ENCODE measurements around the gene SLC17A7.
A peak's percentile ranks its signal among the peaks of the same experiment; 100 is the strongest.

The SLC17A7 gene

DNA sequence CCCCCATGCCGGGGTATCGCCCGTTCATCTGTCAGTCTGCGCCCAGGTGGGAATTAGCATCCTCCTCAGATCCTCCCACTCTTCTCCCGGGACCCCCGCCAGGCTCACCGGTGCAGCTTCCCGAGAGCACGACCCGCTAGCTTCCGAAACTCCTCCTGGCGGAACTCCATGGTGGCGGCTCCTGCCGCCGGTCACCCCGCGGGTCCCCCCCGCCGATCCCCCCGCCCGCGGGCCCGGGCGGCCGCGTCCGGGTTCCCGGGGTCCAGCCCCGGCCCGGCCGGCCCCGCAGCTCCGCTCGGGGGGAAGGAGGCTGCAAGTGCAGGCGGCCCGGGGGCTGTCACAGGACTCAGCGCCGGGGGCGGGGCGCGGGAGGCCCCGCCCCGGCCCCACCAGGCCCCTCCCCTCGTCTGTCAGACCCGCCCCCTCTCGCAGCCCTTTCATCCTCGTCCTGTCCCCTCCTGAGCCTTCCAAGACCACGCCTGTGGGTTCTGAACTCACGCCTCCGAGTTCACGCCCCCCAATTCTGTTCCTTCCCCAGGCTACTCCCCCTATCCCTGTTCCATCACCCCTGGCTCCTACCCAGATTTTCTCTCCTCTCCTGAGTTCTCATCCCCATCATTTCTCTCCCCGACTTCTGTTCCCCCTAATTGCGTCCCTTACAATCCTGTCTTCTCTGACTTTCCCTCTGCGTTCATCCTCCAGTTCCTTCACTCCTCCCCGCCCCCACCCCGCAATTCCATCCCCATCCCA, at the start of gene SLC17A7:
Gene SLC17A7, minus strand, starts transcription at position 318 of the 750 bp plus-strand sequence. Its CDS starts 148 bp downstream, at position 170.
- in situ Hi-C loops (cut with MboI; ENCODE audit: low sequenced_read_pairs, unreplicated experiment), result loop anchor here (25.0 kb wide), 1 partner anchor 179 kb away; no protein-coding TSS in a partner anchor
- peak; percentile 85 for DNase-seq (ENCODE audit: low spot score)
- TF ChIP-seq, protein P1, sequence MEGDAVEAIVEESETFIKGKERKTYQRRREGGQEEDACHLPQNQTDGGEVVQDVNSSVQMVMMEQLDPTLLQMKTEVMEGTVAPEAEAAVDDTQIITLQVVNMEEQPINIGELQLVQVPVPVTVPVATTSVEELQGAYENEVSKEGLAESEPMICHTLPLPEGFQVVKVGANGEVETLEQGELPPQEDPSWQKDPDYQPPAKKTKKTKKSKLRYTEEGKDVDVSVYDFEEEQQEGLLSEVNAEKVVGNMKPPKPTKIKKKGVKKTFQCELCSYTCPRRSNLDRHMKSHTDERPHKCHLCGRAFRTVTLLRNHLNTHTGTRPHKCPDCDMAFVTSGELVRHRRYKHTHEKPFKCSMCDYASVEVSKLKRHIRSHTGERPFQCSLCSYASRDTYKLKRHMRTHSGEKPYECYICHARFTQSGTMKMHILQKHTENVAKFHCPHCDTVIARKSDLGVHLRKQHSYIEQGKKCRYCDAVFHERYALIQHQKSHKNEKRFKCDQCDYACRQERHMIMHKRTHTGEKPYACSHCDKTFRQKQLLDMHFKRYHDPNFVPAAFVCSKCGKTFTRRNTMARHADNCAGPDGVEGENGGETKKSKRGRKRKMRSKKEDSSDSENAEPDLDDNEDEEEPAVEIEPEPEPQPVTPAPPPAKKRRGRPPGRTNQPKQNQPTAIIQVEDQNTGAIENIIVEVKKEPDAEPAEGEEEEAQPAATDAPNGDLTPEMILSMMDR (IDR thresholded peaks at IDR 0.05; ENCODE audit: borderline replicate concordance, control extremely low read depth, extremely low read depth, insufficient read depth, missing control alignments), result no peak

DNA sequence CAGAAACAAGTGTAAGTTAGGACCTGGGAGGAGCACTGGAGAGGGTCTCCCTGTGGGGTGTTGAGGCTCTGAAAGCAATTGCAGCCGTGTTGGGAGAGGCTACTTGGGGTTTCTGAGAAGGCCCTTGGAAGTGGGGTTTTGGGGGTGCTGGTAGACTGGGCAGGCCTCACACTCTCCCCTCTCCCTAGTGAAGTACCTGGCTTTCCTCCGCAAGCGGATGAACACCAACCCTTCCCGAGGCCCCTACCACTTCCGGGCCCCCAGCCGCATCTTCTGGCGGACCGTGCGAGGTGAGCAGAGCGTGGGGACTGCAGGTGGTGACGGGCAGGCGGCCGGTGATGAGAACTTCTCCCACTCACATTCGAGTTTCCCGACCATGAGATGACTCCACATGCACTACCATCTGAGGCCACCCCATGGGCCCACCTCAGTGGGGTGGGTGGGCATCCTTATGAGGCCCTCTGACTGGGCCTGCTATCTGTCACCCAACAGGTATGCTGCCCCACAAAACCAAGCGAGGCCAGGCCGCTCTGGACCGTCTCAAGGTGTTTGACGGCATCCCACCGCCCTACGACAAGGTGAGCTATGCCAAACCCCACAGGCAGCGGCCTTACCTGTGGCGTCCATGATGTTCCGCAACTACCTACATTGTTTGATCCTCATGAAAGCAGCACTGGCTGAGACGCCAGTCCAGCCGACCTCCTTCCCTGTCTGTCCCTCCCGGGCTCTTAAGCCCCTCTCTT, 49.1 kb upstream of the SLC17A7 start:
- TF ChIP-seq, protein P1 (IDR thresholded peaks at IDR 0.05; ENCODE audit: borderline replicate concordance, control extremely low read depth, extremely low read depth, insufficient read depth, missing control alignments), result no peak
- in situ Hi-C loops (cut with MboI; ENCODE audit: low sequenced_read_pairs, unreplicated experiment), result no loop called here
- DNase-seq (ENCODE audit: low spot score), result no peak

DNA sequence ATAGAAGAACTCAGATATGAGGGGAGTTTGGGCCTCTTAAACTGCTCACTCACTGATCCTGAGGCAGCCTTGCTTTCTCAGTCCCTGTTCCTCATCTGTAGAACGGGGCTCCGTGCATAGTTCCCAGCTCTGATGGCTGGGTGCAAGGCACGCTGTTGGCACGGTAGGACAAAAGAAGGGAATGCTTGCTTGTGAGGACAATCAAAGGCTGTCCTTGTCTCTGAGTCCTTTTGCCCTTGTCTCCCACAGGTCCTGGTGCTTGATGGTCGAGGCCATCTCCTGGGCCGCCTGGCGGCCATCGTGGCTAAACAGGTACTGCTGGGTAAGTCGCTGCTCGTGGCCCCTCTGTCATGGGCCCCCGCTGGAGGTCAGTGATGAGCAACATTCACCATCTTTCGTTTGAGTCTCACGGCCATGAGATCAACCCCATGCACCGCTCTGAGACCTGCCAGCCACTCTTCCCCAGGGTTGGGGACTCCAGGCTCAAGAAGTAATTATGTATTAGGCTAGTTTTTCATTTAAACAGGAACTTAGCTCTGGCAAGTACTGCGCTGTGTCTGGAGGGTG, 48.4 kb upstream of the SLC17A7 start:
- no peak for DNase-seq (ENCODE audit: low spot score)
- TF ChIP-seq, protein P1 (IDR thresholded peaks at IDR 0.05; ENCODE audit: borderline replicate concordance, control extremely low read depth, extremely low read depth, insufficient read depth, missing control alignments), result peak; percentile 25
- in situ Hi-C loops (cut with MboI; ENCODE audit: low sequenced_read_pairs, unreplicated experiment), result no loop called here

DNA sequence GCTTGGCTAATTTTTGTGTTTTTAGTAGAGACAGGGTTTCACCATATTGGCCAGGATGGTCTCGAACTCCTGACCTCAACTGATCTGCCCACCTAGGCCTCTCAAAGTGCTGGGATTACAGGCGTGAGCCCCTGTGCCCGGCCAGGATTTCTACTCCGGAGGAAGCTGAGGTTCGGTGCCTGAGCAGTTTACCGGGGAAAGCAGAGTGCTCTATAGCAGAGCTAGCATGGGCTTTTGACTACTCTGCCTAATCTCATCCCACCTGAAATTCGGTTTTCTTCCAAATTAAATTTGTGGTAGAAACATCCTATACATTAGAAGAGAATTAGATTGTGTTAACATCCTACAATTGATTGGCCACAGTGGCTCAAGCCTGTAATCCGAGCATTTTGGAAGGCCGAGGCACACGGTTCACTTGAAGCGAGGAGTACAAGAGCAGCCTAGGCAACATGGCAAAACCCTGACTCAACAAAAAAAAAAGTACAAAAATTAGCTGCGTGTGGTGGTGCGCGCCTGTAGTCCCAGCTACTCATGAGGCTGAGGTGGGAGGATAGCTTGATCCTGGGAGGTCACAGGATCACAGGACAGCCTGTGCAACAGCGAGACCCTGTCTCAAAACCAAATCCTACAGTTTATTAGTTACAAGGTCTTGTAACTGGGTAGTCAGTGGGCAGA, 47.7 kb upstream of the SLC17A7 start:
- DNase-seq (ENCODE audit: low spot score), result no peak
- in situ Hi-C loops (cut with MboI; ENCODE audit: low sequenced_read_pairs, unreplicated experiment), result no loop called here
- TF ChIP-seq, protein P1 (IDR thresholded peaks at IDR 0.05; ENCODE audit: borderline replicate concordance, control extremely low read depth, extremely low read depth, insufficient read depth, missing control alignments), result no peak

DNA sequence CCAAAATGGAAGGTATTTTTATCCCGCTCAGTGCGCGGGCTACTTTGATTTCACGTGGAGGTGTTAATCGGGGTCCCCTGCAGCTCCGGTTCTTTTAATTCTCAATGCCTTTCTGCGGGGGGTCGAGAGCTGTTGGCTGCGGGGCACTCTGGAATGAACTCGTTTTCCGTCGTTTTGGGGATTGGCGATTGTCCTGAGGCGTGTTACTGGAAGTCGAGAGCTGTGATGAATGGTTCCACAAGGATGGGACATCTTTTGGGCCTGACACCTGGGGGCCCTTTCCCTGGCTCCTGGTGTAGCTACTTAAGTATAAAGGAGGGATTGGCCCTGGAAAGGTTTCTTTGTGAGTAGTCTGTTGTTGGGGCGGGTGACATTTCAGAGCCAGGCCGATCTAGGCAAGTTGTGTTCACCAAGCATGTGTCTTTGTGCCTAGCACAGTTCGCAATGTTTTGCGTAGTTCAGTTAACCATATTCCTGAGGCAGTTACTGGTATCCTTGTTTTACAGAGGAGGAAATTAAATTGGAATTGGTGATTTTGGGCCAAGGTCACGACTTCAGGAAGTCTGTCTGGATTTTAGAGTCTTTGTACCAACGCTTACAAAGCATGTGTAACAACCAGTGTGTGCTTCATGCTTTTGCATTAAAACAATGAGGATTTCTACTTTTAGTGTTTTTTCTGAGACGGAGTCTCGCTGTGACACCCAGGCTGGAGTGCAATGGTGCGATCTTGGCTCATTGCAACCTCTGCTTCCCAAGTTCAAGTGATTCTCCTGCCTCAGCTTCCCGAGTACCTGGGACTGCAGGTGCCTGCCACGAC, 46.9 kb upstream of the SLC17A7 start:
- TF ChIP-seq, protein P1 (IDR thresholded peaks at IDR 0.05; ENCODE audit: borderline replicate concordance, control extremely low read depth, extremely low read depth, insufficient read depth, missing control alignments), result no peak
- DNase-seq (ENCODE audit: low spot score), result no peak
- in situ Hi-C loops (cut with MboI; ENCODE audit: low sequenced_read_pairs, unreplicated experiment), result no loop called here

All from GM13976 (cell line).